Lower leg skin (tissue), 4 donors: ENCODE results near the gene PARVG. TPM values are rescaled to one million over a fixed set of nuclear protein-coding genes. Genes with fewer than 3 reads are reported as not detected.
"Not testable (repeated sequence)": the region's sequence is repeated elsewhere in the genome, so short reads cannot be mapped to it uniquely, and the experiment has no call there.

Experiments
- DNase-seq, 2 donors: peaks; one replicate each; pipeline ENCODE4 v3.0.0-alpha.2; 2019; ENCODE audit warnings: low spot score in 2 of 2
- H3K4me3 ChIP-seq: fragments of 200-600 bp; sonication (generic); 2 replicates; pipeline ENCODE4 v1.5.1; 2017; ENCODE audit warnings: mild to moderate bottlenecking, low read depth; ENCODE audit not compliant: poor library complexity, severe bottlenecking
- CTCF ChIP-seq, 3 donors: fragments of 450-650 bp; IDR thresholded peaks; one replicate each; pipeline ENCODE4 v1.5.1; 2016; ENCODE audit warnings: antibody characterized with exemption in 3 of 3, mild to moderate bottlenecking in 3 of 3, moderate library complexity in 2 of 3
- POLR2A ChIP-seq, 2 donors: fragments of 450-650 bp; IDR thresholded peaks; one replicate each; pipeline ENCODE4 v1.6.1; 2016 to 2017; ENCODE audit warnings: antibody characterized with exemption in 2 of 2, mild to moderate bottlenecking in 1 of 2, moderate library complexity in 1 of 2
- WGBS, 2 donors: methylation state at CpG; one replicate each; pipeline ENCODE4 v1.1.5; 2018; 5-methylcytosine and 5-hydroxymethylcytosine counted together
- intact Hi-C: fragments of 100-400 bp; cut with DNase I; formaldehyde crosslinking; loops from one replicate; pipeline ENCODE4 v1.15.0; 2023; ENCODE audit warnings: low total_unique reads
- total RNA-seq, 4 donors: library from RNA; depleted of rRNA; stranded (reverse); fragments of >200 nt; gene quantifications; one replicate each; pipeline ENCODE4 v1.1.0, GENCODE V29; 2016

PARVG gene
- total RNA-seq, 4 donors from 2014 or later, result 2.0 to 11.1 (median 4.5) TPM

GRCh38 chr22:44237290-44237689 is 56.6 kb downstream of the PARVG start:
- intact Hi-C loops, result no loop called here
- no peak for TF ChIP-seq POLR2A (IDR thresholded peaks at IDR 0.05)
- TF ChIP-seq CTCF (IDR thresholded peaks at IDR 0.05), result no peak
- DNase-seq, result no peak
- H3K4me3 ChIP-seq, result no peak overlapping the region

GRCh38 chr22:44241121-44241520 is 60.4 kb downstream of the PARVG start:
- DNase-seq, H3K4me3 ChIP-seq, intact Hi-C loops: not testable (repeated sequence)
- 88% methylated on average over 3 of the region's 3 CpGs for WGBS, 2 donors

DNA sequence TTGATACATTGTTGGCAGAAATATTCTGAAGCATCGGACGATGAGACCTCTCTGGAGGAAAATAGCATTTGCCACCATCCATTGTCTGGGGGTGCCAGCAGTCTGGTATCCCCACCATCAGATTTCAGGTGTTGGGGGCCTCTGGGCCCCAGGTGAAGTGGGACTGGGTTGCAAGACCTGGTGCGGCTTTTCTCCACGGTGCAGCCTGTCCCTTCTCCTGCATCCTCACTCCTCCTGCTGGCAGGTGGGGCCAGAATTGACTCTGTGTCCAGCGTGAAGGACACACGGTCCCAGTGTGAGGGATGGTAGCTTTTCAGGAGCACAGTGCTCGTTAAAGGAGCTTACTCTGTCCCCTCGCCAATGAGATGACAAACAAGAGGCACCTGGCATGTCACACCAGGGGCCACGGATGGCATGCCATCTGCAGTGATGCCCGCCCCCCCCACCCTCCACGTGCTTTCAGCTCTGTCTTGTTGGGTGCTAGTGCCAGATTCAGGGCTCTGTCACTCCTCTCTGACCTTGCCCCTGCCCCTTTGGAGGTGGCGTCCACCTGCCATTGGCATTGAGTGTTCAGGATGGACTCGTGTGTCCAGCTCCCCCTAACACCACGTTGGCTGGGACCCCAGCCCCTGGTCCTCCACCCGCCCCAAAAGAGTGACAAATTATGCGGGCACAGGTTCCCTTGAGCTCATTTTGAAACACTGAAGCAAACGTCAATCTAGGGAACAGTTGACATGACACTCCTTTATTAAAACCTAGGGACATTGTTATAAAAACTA is 62.4 kb downstream of the PARVG start:
- TF ChIP-seq POLR2A (IDR thresholded peaks at IDR 0.05) (no peak), CTCF (IDR thresholded peaks at IDR 0.05) (no peak)
- intact Hi-C loops, result no loop called here
- no peak for DNase-seq
- 70 to 72% methylated on average over 16 to 17 of the region's 17 CpGs for WGBS, 2 donors
- H3K4me3 ChIP-seq, result no peak overlapping the region

DNA sequence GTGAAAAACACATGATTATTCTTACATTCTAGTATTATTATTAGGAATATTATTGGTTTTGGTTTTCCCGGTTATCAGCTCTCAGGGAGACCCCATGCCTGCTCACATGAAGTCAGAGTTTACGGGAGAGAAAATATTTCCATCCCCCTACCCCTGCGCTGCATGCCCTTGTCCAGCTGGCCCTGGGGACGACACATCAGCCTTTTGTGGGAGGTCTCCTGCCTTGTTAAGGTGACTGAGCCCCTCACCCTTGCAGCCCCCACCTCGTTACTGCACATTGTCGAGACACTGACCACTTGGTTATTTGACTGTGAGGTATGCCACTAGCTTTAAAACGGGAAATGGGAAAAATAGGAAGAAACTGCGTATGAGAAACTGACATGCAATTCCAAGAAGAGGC is 63.0 kb downstream of the PARVG start:
- TF ChIP-seq CTCF (IDR thresholded peaks at IDR 0.05) (no peak), POLR2A (IDR thresholded peaks at IDR 0.05) (no peak)
- DNase-seq, result no peak
- intact Hi-C loops, result no loop called here
- 79 to 91% methylated on average over 8 of the region's 8 CpGs for WGBS, 2 donors
- H3K4me3 ChIP-seq, result no peak overlapping the region

- DNase-seq, result peak in 1 of 2 donors; percentile 61
- no peak overlapping the region for H3K4me3 ChIP-seq
- 84 to 90% methylated on average over 9 of the region's 9 CpGs for WGBS, 2 donors
- TF ChIP-seq CTCF (IDR thresholded peaks at IDR 0.05), result no peak
- intact Hi-C loops, result no loop called here
These were observed 63.6 kb downstream of the PARVG start for GRCh38 chr22:44244265-44244822.

DNA sequence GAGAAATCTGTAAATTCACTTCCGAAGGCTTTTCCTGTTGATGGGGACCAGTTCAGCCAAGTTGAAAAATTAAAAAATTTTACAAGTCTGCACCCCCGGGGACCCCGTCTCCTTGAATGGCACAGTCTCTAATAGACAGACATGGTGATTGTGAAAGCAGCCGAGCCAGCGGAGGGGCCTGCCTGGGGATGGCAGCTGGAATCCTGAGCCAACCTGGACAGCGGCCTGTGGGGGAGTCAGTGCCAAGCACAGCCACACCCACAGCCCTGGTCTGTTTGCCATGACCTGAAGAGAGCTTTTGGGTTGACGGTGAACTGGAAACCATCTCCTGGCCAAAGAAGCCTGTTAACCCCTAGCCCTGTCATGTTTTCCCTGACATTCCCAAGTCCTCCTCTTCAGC is 64.7 kb downstream of the PARVG start:
- intact Hi-C loops, result no loop called here
- 39 to 53% methylated on average over 7 of the region's 7 CpGs for WGBS, 2 donors
- no peak for TF ChIP-seq CTCF (IDR thresholded peaks at IDR 0.05)
- TF ChIP-seq POLR2A (IDR thresholded peaks at IDR 0.05), result no peak
- DNase-seq, result peak in 1 of 2 donors; percentile 79
- no peak overlapping the region for H3K4me3 ChIP-seq
